Measurements from ENCODE around the gene UTS2.
A peak's percentile ranks its signal among the peaks of the same experiment; 100 is the strongest.

Gene UTS2

DNA sequence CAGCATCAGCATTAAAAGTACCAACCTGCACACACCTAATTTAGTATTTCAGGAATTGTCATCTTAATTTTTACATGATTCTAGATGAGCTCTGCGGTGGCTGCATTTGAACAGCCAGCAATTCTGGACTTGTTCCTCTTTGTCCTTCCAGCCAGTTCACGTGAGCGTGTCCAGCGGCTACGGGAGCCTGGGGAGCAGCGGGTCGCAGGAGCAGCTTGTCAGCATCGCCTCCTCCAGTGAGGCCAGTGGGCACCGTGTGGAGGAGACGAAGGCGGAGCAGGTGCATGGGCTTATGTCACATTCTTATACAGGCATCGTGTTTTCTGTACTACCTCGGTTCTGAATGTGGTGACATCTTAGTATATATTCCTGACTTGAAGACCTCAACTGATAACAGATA is 43.1 kb downstream of the UTS2 start:
- no peak for DNase-seq

GRCh38 chr1:7808253-7808844 is 44.5 kb downstream of the UTS2 start:
- DNase-seq = peak; percentile 13

- no peak for DNase-seq
Observed at GRCh38 chr1:7805460-7805859, 47.4 kb downstream of the UTS2 start.
